Esophagus (tissue), 2 donors: ENCODE results near the gene KLHDC8A. TPM values are rescaled to one million over a fixed set of nuclear protein-coding genes. Genes with fewer than 3 reads are reported as not detected.

Source experiments
- polyA plus RNA-seq, 2 donors: library from polyadenylated mRNA; stranded (reverse); fragments of 200-250 nt; gene quantifications; one replicate each; pipeline ENCODE4 v1.2.3, GENCODE V29; 2013
- donor health status: healthy with polysubstance abuse.
- donor health status: Bipolar disorder and iron deficiency.

Gene KLHDC8A
- polyA plus RNA-seq, 2 donors, result 5.5 to 8.0 TPM

Other genes with a start within 250 kb of the KLHDC8A start
- gene RBBP5, start 234.9 kb downstream of the KLHDC8A start, polyA plus RNA-seq, result 1 to 10 TPM; 3.0 to 4.0 TPM
- 1 to 10 TPM; 3.2 to 3.4 TPM for gene DSTYK, start 145.2 kb downstream of the KLHDC8A start, polyA plus RNA-seq
- under 1 TPM; 0.58 to 0.59 TPM for gene TMCC2, start 129.0 kb downstream of the KLHDC8A start, polyA plus RNA-seq
- 10 to 100 TPM; 14.7 to 28.3 TPM for gene NUAK2, start 35.2 kb downstream of the KLHDC8A start, polyA plus RNA-seq
- under 1 TPM; 0.78 to 0.81 TPM for gene LEMD1, start 65.1 kb upstream of the KLHDC8A start, polyA plus RNA-seq
- gene BLACAT1, start 99.1 kb upstream of the KLHDC8A start, polyA plus RNA-seq, result under 1 TPM; 0.51 to 0.60 TPM
- 1 to 10 TPM; 3.5 to 9.0 TPM for gene CDK18, start 147.7 kb upstream of the KLHDC8A start, polyA plus RNA-seq